ENCODE measurements around the gene HES7.

- no peak for TF ChIP-seq CTCF (IDR thresholded peaks at IDR 0.05)
- no peak for TF ChIP-seq POLR2A (IDR thresholded peaks at IDR 0.05)
- no peak for TF ChIP-seq EP300 (IDR thresholded peaks at IDR 0.05)
Measured at GRCh38 chr17:8142158-8142886, 18.4 kb upstream of the HES7 start.
